ENCODE data around the gene LSAMP.

DNA sequence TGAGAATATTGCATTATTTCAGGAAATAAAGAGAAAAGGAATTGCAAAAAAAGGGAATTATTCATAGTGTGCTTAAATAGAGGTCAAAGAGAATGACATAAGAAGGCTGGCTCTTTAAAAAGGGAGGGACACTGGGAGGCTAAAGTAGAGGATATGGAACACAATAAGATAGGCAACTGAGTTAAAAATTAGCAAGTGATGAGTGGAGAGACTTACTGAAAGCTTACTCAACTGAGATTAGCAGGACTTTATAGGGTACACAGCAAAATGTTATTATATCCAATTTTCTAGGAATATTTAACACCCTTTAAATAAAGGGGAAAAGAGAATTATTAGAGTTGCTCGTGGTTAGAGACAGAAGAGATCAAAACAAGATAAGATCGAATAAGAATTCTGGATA lies 375.2 kb downstream of the LSAMP start:
- TF ChIP-seq, protein P1, sequence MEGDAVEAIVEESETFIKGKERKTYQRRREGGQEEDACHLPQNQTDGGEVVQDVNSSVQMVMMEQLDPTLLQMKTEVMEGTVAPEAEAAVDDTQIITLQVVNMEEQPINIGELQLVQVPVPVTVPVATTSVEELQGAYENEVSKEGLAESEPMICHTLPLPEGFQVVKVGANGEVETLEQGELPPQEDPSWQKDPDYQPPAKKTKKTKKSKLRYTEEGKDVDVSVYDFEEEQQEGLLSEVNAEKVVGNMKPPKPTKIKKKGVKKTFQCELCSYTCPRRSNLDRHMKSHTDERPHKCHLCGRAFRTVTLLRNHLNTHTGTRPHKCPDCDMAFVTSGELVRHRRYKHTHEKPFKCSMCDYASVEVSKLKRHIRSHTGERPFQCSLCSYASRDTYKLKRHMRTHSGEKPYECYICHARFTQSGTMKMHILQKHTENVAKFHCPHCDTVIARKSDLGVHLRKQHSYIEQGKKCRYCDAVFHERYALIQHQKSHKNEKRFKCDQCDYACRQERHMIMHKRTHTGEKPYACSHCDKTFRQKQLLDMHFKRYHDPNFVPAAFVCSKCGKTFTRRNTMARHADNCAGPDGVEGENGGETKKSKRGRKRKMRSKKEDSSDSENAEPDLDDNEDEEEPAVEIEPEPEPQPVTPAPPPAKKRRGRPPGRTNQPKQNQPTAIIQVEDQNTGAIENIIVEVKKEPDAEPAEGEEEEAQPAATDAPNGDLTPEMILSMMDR (IDR thresholded peaks at IDR 0.05; ENCODE audit: extremely low read depth in 1 of 2, insufficient read depth in 1 of 2, low read depth in 1 of 2, low read length in 2 of 2): no peak
- no peak for TF ChIP-seq POLR2AphosphoS5 (IDR thresholded peaks at IDR 0.05; ENCODE audit: insufficient read depth, low read depth, low read length)
- TF ChIP-seq EZH2 (IDR thresholded peaks at IDR 0.05; ENCODE audit: borderline replicate concordance, low read depth, low read length, severe bottlenecking): no peak
- TF ChIP-seq POLR2A (IDR thresholded peaks at IDR 0.05; ENCODE audit: low read depth, low read length): no peak
- no peak for TF ChIP-seq MAX (IDR thresholded peaks at IDR 0.05; ENCODE audit: insufficient read depth, insufficient read length)
- no peak for TF ChIP-seq MYC (IDR thresholded peaks at IDR 0.05; ENCODE audit: low read depth, low read length)
- TF ChIP-seq FOS (IDR thresholded peaks at IDR 0.05; ENCODE audit: borderline replicate concordance, insufficient read depth, low read length): no peak
